Stomach (tissue), 9 donors: ENCODE results near the gene DISP3. TPM values are rescaled to one million over a fixed set of nuclear protein-coding genes. Genes with fewer than 3 reads are reported as not detected.

ENCODE experiments used
- DNase-seq, 2 donors: peaks; one replicate each; pipeline versions ENCODE4 v3.0.0 to v3.0.0-alpha.2; 2013 to 2019
- H3K27ac ChIP-seq, 5 donors: fragments of 200-600 bp in 4 of 5; sonication (generic) in 4 of 5; one replicate each; pipeline ENCODE4 v1.5.1; 2013 to 2019; ENCODE audit warnings: mild to moderate bottlenecking in 1 of 5, moderate library complexity in 1 of 5
- H3K27me3 ChIP-seq, 3 donors: fragments of 200-600 bp; sonication (generic); one replicate each; pipeline ENCODE4 v1.5.1; 2017 to 2019; ENCODE audit warnings: mixed run types in 1 of 3
- H3K36me3 ChIP-seq, 4 donors: fragments of 200-600 bp; sonication (generic); 1 replicate in 3 of 4; 2 replicates in 1 of 4; pipeline ENCODE4 v1.5.1; 2016 to 2019
- H3K4me1 ChIP-seq, 4 donors: fragments of 200-600 bp; sonication (generic); one replicate each; pipeline ENCODE4 v1.5.1; 2016 to 2019
- H3K4me3 ChIP-seq, 4 donors: fragments of 200-600 bp; sonication (generic) in 3 of 4; one replicate each; pipeline ENCODE4 v1.5.1; 2016 to 2019; ENCODE audit warnings: mild to moderate bottlenecking in 1 of 4
- H3K9me3 ChIP-seq, 4 donors: fragments of 200-600 bp; sonication (generic); one replicate each; pipeline ENCODE4 v1.5.1; 2016 to 2019
- EP300 ChIP-seq: sonication (generic); formaldehyde crosslinking; IDR thresholded peaks from one replicate; pipeline ENCODE4 v1.6.1; 2017; ENCODE audit warnings: antibody characterized with exemption
- POLR2A ChIP-seq, 4 donors: fragments of 450-650 bp; IDR thresholded peaks; one replicate each; pipeline ENCODE4 v1.6.1; 2016; ENCODE audit warnings: antibody characterized with exemption in 4 of 4, control low read depth in 2 of 4, mild to moderate bottlenecking in 1 of 4, moderate library complexity in 1 of 4
- POLR2AphosphoS5 ChIP-seq, 3 donors: sonication (generic); formaldehyde crosslinking; IDR thresholded peaks; one replicate each; pipeline ENCODE4 v1.6.1; 2016; ENCODE audit warnings: antibody characterized with exemption in 3 of 3
- WGBS, 5 donors: extraction: QIAGEN DNeasy Blood & Tissue Kit in 3 of 5; methylation state at CpG; one replicate each; pipeline versions ENCODE4 v1.1.5 to v1.1.7; 2013 to 2018; 5-methylcytosine and 5-hydroxymethylcytosine counted together
- intact Hi-C: fragments of 100-400 bp; cut with DNase I; formaldehyde crosslinking; loops from one replicate; pipeline ENCODE4 v1.15.1; 2023; ENCODE audit warnings: low total_unique reads
- polyA plus RNA-seq, 3 donors: library from polyadenylated mRNA; stranded (reverse); fragments of 200-250 nt; gene quantifications; one replicate each; pipeline ENCODE4 v1.2.3, GENCODE V29; 2013
- total RNA-seq, 5 donors: library from RNA; depleted of rRNA; stranded (reverse); fragments of >200 nt; gene quantifications; one replicate each; pipeline versions ENCODE4 v1.1.0 to v1.2.3, GENCODE V29; 2014 to 2016
- TF ChIP-seq, protein P1 (sequence below), 7 experiments: fragments of 450-650 bp in 4 of 7; fragments of 200-600 bp in 3 of 7; sonication (generic) in 3 of 7; IDR thresholded peaks; one replicate each; pipeline ENCODE4 v1.5.1; 2016 to 2019; ENCODE audit warnings: antibody characterized with exemption in 7 of 7, control low read depth in 2 of 7, mild to moderate bottlenecking in 1 of 7
- donor health status: healthy with polysubstance abuse.
- donor health status: Bipolar disorder and iron deficiency.
- donor health status: healthy.

The DISP3 gene
- total and polyA plus RNA-seq, 8 donors: 0.08 to 0.45 TPM; not detected in 6

DNA sequence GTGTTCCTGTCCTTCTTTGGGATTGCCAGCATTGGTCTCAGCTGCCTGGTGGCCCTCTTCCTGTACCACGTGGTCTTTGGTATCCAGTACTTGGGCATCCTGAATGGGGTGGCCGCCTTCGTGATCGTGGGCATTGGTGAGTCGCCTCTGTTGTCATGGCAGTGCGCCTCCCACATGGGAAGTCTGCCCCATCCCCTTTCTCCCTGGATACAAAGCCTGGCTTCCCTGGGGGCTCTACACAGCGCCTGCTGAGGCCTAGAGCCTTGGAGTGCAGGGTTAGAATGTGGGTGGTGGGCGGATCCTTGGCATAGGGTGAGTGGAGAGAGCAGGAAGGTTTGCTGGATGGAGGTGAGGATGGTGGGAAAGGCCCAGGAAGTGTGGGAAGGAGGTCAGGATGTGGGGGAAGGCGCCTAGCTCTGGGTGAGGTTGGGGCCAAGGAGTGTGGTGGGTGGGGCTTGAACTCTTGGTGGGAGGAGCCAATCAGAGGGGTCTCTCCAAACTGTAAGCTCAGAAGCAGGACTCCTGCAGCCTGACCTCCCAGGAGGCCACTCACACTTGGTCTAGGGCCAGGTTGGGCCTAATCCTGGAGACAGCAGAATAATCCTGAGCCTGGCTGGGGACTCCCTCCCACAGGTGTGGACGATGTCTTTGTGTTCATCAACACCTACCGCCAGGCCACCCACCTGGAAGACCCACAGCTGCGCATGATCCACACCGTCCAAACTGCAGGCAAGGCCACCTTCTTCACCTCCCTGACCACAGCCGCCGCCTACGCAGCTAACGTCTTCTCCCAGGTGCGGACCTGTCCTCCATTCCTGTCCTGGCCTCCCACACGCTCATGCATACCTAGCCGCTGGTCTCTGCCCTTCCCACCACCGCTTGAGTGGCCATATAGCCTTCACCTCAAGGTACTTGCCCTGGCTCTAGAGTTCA lies 36.7 kb downstream of the DISP3 start:
- H3K4me1 ChIP-seq: no peaks in the 10 kb centered on the region
- intact Hi-C loops: no loop called here

DNA sequence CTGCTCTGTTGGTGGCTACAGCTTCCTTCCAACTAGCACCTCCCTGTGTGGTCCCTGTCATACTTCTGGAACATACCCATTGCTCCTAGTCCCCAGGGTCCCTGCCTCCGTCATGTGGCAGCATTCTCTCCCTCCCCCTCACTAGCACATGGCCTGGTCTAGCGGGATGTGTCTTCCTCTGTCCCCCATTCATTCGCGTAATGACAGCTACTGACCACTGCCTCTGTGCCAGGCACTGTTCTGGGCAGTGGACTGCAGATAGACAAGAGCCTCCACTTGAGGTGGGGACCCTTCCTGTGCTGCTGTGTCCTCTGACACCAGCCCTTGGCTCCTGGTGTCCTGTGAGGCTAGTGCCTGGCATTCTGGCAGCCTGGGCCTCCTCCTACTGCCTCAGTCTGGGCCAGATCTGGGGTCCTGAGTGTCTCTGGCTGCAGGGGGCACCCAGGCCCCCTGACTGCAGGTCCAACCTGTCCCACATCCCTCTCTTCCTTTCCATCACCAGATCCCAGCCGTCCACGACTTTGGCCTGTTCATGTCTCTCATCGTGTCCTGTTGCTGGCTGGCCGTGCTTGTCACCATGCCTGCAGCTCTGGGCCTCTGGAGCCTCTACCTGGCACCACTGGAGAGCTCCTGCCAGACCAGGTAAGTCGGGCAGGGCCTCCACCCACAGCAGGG lies 38.1 kb downstream of the DISP3 start:
- peaks cover 0 to 20% (median 0%) of the 10 kb centered on the region in 3 donors for H3K27me3 ChIP-seq
- no peaks in the 10 kb centered on the region for H3K4me1 ChIP-seq
- H3K27ac ChIP-seq: no peak overlapping the region
- no peak for TF ChIP-seq EP300
- TF ChIP-seq, protein P1, sequence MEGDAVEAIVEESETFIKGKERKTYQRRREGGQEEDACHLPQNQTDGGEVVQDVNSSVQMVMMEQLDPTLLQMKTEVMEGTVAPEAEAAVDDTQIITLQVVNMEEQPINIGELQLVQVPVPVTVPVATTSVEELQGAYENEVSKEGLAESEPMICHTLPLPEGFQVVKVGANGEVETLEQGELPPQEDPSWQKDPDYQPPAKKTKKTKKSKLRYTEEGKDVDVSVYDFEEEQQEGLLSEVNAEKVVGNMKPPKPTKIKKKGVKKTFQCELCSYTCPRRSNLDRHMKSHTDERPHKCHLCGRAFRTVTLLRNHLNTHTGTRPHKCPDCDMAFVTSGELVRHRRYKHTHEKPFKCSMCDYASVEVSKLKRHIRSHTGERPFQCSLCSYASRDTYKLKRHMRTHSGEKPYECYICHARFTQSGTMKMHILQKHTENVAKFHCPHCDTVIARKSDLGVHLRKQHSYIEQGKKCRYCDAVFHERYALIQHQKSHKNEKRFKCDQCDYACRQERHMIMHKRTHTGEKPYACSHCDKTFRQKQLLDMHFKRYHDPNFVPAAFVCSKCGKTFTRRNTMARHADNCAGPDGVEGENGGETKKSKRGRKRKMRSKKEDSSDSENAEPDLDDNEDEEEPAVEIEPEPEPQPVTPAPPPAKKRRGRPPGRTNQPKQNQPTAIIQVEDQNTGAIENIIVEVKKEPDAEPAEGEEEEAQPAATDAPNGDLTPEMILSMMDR (IDR thresholded peaks at IDR 0.05): no peak
- no peak for TF ChIP-seq POLR2AphosphoS5 (IDR thresholded peaks at IDR 0.05)
- TF ChIP-seq POLR2A (IDR thresholded peaks at IDR 0.05): no peak
- WGBS, 5 donors: 83 to 90% (median 84%) methylated on average over 6 to 9 of the region's 9 CpGs
- DNase-seq: no peak
- intact Hi-C loops: no loop called here
- no peaks in the 10 kb centered on the region for H3K36me3 ChIP-seq
- H3K4me3 ChIP-seq: no peak overlapping the region
- peaks cover 0 to 9% (median 4%) of the 10 kb centered on the region in 4 donors for H3K9me3 ChIP-seq

More for the DNA sequence above, 36.7 kb downstream of the DISP3 start:
- DNase-seq: no peak
- TF ChIP-seq EP300 (no peak), POLR2AphosphoS5 (IDR thresholded peaks at IDR 0.05) (no peak), POLR2A (IDR thresholded peaks at IDR 0.05) (no peak)
- TF ChIP-seq, protein P1 (IDR thresholded peaks at IDR 0.05): no peak
- Histone ChIP-seq H3K36me3 (no peaks in the 10 kb centered on the region), H3K27me3 (peaks cover 0 to 20% (median 0%) of the 10 kb centered on the region in 3 donors), H3K27ac (no peak overlapping the region), H3K4me3 (no peak overlapping the region), H3K9me3 (peaks cover 0 to 18% (median 11%) of the 10 kb centered on the region in 4 donors)
- WGBS, 5 donors: 89 to 90% (median 90%) methylated on average over 20 to 21 of the region's 21 CpGs

DNA sequence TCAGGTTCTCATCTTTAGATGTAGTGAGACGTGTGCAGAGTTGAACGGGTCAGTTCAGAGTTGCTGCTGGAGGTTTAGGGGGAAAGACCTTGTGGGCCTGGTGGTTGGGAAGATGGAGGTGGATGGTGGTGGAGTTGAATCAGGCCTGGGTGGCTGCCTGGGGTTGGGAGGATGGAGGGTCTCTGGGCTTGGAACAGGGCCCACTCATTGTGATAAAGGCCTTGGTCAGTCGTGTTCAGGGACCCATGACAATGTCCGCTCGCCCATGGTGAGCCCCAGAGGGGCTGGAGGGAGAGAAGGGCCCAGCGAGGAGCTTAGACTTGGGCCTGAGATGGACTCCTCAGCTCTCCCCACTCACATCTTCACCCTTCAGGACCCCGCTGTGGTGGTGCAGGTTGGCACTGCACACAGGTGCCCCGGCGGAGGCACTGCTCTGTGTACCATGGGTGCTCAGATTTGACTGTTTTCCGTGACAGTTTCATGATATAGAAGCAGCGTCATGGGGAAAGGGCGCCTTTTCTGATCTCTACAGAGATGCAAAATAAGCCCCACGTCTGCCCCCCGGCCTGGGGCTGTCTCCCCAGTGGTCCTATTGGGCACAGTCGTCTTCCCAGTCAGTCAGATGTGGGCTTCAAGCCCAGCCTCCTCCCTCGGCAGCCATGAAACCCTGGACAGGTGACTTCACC lies 39.2 kb downstream of the DISP3 start:
- H3K4me3 ChIP-seq: no peak overlapping the region
- no peaks in the 10 kb centered on the region for H3K4me1 ChIP-seq
- intact Hi-C loops: no loop called here
- TF ChIP-seq POLR2AphosphoS5 (IDR thresholded peaks at IDR 0.05) (no peak), POLR2A (IDR thresholded peaks at IDR 0.05) (no peak), EP300 (no peak)
- TF ChIP-seq, protein P1 (IDR thresholded peaks at IDR 0.05): no peak
- no peak for DNase-seq
- no peaks in the 10 kb centered on the region for H3K36me3 ChIP-seq
- WGBS, 5 donors: 75 to 82% (median 79%) methylated on average over 15 to 16 of the region's 16 CpGs
- H3K27me3 ChIP-seq: peaks cover 0 to 20% (median 0%) of the 10 kb centered on the region in 3 donors
- H3K9me3 ChIP-seq: no peaks in the 10 kb centered on the region
- no peak overlapping the region for H3K27ac ChIP-seq
